CD14-positive monocyte (primary cell): ENCODE results near the gene MIF4GD. TPM values are rescaled to one million over a fixed set of nuclear protein-coding genes. Genes with fewer than 3 reads are reported as not detected.

Experiments used
- DNase-seq, 3 donors: peaks; one replicate each; pipeline ENCODE4 v3.0.0-alpha.2; 2011 to 2022
- H2AFZ ChIP-seq: 2 replicates; pipeline ENCODE4 v1.6.0; 2012; ENCODE audit warnings: mild to moderate bottlenecking, low read depth, low read length, inconsistent platforms; ENCODE audit not compliant: insufficient read depth, poor library complexity, severe bottlenecking
- H3K27ac ChIP-seq, 2 donors: 1 replicate in 1 of 2; 2 replicates in 1 of 2; pipeline ENCODE4 v1.5.1; 2012 to 2013; ENCODE audit warnings: low read length in 2 of 2, control low read depth in 1 of 2, inconsistent platforms in 1 of 2, low read depth in 1 of 2, mild to moderate bottlenecking in 1 of 2
- H3K27me3 ChIP-seq, 2 donors: one replicate each; pipeline versions ENCODE4 v1.6.0 to v1.6.1; 2011 to 2013; ENCODE audit warnings: low read length in 2 of 2; ENCODE audit not compliant: control insufficient read depth in 2 of 2, insufficient read depth in 2 of 2
- H3K36me3 ChIP-seq, 2 donors: replicated peaks in 1 of 2; 1 replicate in 1 of 2; 2 replicates in 1 of 2; pipeline versions ENCODE4 v1.5.1 to v1.6.1; 2012 to 2013; ENCODE audit warnings: low read length in 2 of 2, control low read depth in 1 of 2, inconsistent platforms in 1 of 2, mild to moderate bottlenecking in 1 of 2; ENCODE audit not compliant: insufficient read depth in 2 of 2, control insufficient read depth in 1 of 2
- H3K4me1 ChIP-seq, 2 donors: 1 replicate in 1 of 2; 2 replicates in 1 of 2; pipeline versions ENCODE4 v1.5.1 to v1.6.1; 2012 to 2013; ENCODE audit warnings: low read length in 2 of 2, control low read depth in 1 of 2, inconsistent platforms in 1 of 2, mild to moderate bottlenecking in 1 of 2, moderate library complexity in 1 of 2; ENCODE audit not compliant: insufficient read depth in 2 of 2, control insufficient read depth in 1 of 2
- H3K4me2 ChIP-seq: replicated peaks from 2 replicates; pipeline ENCODE3; 2012; ENCODE audit warnings: low read length, moderate library complexity, mild to moderate bottlenecking; ENCODE audit not compliant: poor library complexity, severe bottlenecking; ENCODE audit errors: extremely low read depth
- H3K4me3 ChIP-seq, 3 experiments: fragments of 200-600 bp in 1 of 3; sonication (generic) in 1 of 3; replicated peaks in 1 of 3; 1 replicate in 2 of 3; 2 replicates in 1 of 3; pipeline ENCODE4 v1.5.1; 2011 to 2013; ENCODE audit warnings: low read length in 3 of 3, mild to moderate bottlenecking in 3 of 3, control low read depth in 2 of 3, low read depth in 2 of 3, inconsistent platforms in 1 of 3, moderate library complexity in 1 of 3
- H3K79me2 ChIP-seq: 2 replicates; pipeline ENCODE4 v1.6.0; 2012; ENCODE audit warnings: mild to moderate bottlenecking, control low read depth, inconsistent platforms, low read length, moderate library complexity; ENCODE audit not compliant: insufficient read depth
- H3K9ac ChIP-seq: 2 replicates; pipeline ENCODE4 v1.6.0; 2017; ENCODE audit warnings: low read length, mild to moderate bottlenecking; ENCODE audit not compliant: insufficient read depth, poor library complexity, severe bottlenecking
- H3K9me3 ChIP-seq, 2 donors: replicated peaks in 1 of 2; 1 replicate in 1 of 2; 2 replicates in 1 of 2; pipeline versions ENCODE4 v1.5.1 to v1.6.1; 2012 to 2013; ENCODE audit warnings: low read length in 2 of 2, control low read depth in 1 of 2; ENCODE audit not compliant: control insufficient read depth in 1 of 2, insufficient read depth in 1 of 2
- H4K20me1 ChIP-seq: 2 replicates; pipeline ENCODE4 v1.6.0; 2012; ENCODE audit warnings: mild to moderate bottlenecking, low read length, control low read depth, moderate library complexity; ENCODE audit not compliant: insufficient read depth
- H3K27ac Mint-ChIP-seq, 7 donors: one replicate each; pipeline ENCODE4 v1.8.0; 2020; ENCODE audit warnings: mild to moderate bottlenecking in 7 of 7, mixed read lengths in 7 of 7, moderate library complexity in 6 of 7, inconsistent platforms in 2 of 7
- H3K27me3 Mint-ChIP-seq, 3 donors: one replicate each; pipeline ENCODE4 v1.8.0; 2021 to 2022; ENCODE audit warnings: low read depth in 3 of 3, mild to moderate bottlenecking in 3 of 3, mixed read lengths in 3 of 3, moderate library complexity in 3 of 3, inconsistent platforms in 1 of 3
- H3K36me3 Mint-ChIP-seq, 2 donors: one replicate each; pipeline ENCODE4 v1.8.0; 2020; ENCODE audit warnings: mixed read lengths in 2 of 2, inconsistent platforms in 1 of 2, mild to moderate bottlenecking in 1 of 2
- H3K4me1 Mint-ChIP-seq: one replicate; pipeline ENCODE4 v1.8.0; 2020; ENCODE audit warnings: mild to moderate bottlenecking, mixed read lengths
- H3K4me3 Mint-ChIP-seq, 2 donors: one replicate each; pipeline ENCODE4 v1.8.0; 2020; ENCODE audit warnings: mild to moderate bottlenecking in 2 of 2, mixed read lengths in 2 of 2, moderate library complexity in 1 of 2
- H3K9me3 Mint-ChIP-seq, 7 donors: one replicate each; pipeline ENCODE4 v1.8.0; 2020 to 2022; ENCODE audit warnings: mixed read lengths in 7 of 7, mild to moderate bottlenecking in 6 of 7, moderate library complexity in 6 of 7, inconsistent platforms in 2 of 7
- WGBS: methylation state at CpG from one replicate; pipeline ENCODE4 v1.1.5; 2013; ENCODE audit warnings: missing lambda C conversion rate; ENCODE audit not compliant: insufficient coverage; 5-methylcytosine and 5-hydroxymethylcytosine counted together
- intact Hi-C, 2 donors: fragments of 100-400 bp; cut with micrococcal nuclease; formaldehyde crosslinking; loops; one replicate each; pipeline versions ENCODE4 v1.15.0 to v1.15.1; 2023
- polyA plus RNA-seq, 3 donors: library from polyadenylated mRNA; depleted of rRNA in 1 of 3; unstranded in 2 of 3; stranded (reverse) in 1 of 3; fragments of 300-500 nt in 2 of 3; fragments of >200 nt in 1 of 3; fragmentation: Illumina TruSeq in 2 of 3; gene quantifications; 1 replicate in 2 of 3; 2 replicates in 1 of 3; pipeline ENCODE4 v1.2.3, GENCODE V29; 2012 to 2021
- TF ChIP-seq, protein P1 (sequence below): fragments of 200-600 bp; IDR thresholded peaks from one replicate; pipeline ENCODE4 v1.8.0; 2022; ENCODE audit warnings: antibody characterized with exemption, mild to moderate bottlenecking

Gene MIF4GD
- polyA plus RNA-seq, 3 donors, result 66.9 to 103 (median 80.6) TPM

DNA sequence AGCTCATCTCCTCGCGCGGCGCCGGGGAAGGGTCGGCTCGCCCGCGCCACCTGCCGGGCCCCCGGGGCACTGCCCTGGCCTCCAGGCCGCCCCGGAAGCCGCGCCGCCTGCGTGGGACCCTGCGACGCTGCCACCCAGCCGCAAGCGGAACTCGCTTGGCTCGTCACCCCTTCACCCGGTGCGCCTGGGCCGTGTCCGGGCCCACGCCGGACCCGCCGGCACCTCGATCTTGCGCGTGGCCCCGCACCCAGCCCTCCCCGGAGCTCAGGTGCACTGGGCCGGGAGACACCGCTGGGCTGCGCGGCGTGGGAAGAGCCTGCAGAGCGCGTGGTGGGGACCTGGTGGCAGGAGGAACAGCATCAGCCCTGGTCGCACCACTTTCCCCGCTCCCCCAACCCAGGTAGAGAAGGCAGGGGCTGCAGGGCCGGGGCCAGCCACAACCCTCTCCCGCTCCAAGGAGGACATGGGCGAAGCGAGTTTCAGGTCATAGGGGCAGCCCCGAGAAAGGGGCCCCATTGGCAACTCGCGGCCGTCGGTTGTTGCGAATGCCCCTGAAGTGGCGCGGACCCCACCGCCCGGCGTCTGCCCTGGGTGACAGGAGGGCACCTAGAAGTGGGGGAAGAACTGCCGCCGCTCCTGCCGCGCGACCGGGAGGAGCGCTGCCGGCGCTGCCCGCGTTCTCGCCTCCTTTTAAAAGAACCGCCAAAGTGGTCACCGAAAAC lies 363 bp upstream of the MIF4GD start:
- H3K9me3 ChIP-seq, result no peaks in the 10 kb centered on the region
- H4K20me1 ChIP-seq, result peaks cover 4% of the 10 kb centered on the region
- H3K9ac ChIP-seq, result peak overlapping the region; percentile 83
- peaks cover 13 to 29% of the 10 kb centered on the region in 2 donors for H3K36me3 ChIP-seq
- under 1% methylated on average over 73 of the region's 74 CpGs for WGBS
- H3K4me1 Mint-ChIP-seq, result peaks cover 54% of the 10 kb centered on the region
- intact Hi-C loops, result loop anchor here in 1 of 2 donors (5.0 kb wide), 1 partner anchor 136 kb away; the partner anchor contains the start of gene GRB2
- peak overlapping the region; percentile 72 to 87 for H3K4me3 Mint-ChIP-seq
- H3K36me3 Mint-ChIP-seq, result peaks cover 30 to 40% of the 10 kb centered on the region in 2 donors
- peaks cover 0 to 4% (median 0%) of the 10 kb centered on the region in 7 donors for H3K9me3 Mint-ChIP-seq
- peak overlapping the region; percentile 91 for H2AFZ ChIP-seq
- H3K4me3 ChIP-seq, result peak overlapping the region; percentile 71 to 92 (median 83)
- H3K79me2 ChIP-seq, result peaks cover 63% of the 10 kb centered on the region
- TF ChIP-seq, protein P1, sequence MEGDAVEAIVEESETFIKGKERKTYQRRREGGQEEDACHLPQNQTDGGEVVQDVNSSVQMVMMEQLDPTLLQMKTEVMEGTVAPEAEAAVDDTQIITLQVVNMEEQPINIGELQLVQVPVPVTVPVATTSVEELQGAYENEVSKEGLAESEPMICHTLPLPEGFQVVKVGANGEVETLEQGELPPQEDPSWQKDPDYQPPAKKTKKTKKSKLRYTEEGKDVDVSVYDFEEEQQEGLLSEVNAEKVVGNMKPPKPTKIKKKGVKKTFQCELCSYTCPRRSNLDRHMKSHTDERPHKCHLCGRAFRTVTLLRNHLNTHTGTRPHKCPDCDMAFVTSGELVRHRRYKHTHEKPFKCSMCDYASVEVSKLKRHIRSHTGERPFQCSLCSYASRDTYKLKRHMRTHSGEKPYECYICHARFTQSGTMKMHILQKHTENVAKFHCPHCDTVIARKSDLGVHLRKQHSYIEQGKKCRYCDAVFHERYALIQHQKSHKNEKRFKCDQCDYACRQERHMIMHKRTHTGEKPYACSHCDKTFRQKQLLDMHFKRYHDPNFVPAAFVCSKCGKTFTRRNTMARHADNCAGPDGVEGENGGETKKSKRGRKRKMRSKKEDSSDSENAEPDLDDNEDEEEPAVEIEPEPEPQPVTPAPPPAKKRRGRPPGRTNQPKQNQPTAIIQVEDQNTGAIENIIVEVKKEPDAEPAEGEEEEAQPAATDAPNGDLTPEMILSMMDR, result peak; percentile 79
- peaks cover 0 to 2% (median 0%) of the 10 kb centered on the region in 3 donors for H3K27me3 Mint-ChIP-seq
- peak overlapping the region; percentile 36 to 81 (median 70) for H3K27ac Mint-ChIP-seq
- peak overlapping the region; percentile 52 to 90 for H3K27ac ChIP-seq
- H3K27me3 ChIP-seq, result no peaks in the 10 kb centered on the region
- DNase-seq, result peak; percentile 78 to 89 (median 88)
- H3K4me2 ChIP-seq, result peak overlapping the region; percentile 89
- peaks cover 54 to 59% of the 10 kb centered on the region in 2 donors for H3K4me1 ChIP-seq

DNA sequence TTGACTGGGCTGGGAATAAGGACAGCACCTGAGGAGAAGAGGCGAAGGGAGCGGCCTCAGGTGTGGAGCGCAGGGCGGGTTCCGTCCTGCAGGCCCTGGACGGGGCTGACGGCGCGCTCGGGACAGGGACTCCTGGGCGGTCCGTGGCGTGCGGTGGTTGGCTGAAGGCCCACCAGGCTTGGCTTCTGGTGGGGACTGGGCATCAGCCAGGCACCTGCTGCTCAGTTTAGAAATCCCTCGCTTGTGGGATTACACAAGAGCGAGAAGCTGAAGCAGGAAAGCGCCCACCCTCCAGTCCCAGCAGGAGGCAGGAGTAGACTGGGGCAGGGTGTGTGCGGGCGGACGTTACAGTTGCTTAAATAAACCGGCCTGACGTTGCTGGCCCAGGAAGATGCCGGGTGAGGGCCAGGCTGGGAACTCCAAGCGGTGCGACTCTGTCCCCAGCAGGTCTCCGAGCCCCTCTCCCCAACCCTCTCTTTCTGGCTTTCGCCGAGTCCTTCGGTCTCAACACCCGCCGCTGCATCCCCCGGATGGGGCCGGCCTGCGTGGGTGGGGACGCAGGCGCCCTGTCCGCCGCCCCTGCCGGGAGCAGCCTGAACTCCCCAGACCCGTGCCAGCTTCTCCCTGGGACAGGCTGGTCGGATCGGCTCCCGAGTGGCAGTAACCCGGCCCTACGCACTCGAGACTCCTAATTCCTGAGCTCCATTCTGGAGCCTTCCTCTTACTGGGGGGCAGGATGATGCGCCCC lies 639 bp downstream of the MIF4GD start:
- WGBS, result under 1% methylated on average over 46 of the region's 47 CpGs
- H3K36me3 ChIP-seq, result peaks cover 14 to 36% of the 10 kb centered on the region in 2 donors
- peaks cover 4% of the 10 kb centered on the region for H4K20me1 ChIP-seq
- H3K4me3 ChIP-seq, result peak overlapping the region; percentile 69 to 94 (median 92)
- peaks cover 31 to 42% of the 10 kb centered on the region in 2 donors for H3K36me3 Mint-ChIP-seq
- peaks cover 64% of the 10 kb centered on the region for H3K4me1 Mint-ChIP-seq
- H3K27ac ChIP-seq, result peak overlapping the region; percentile 89 to 94
- peak overlapping the region; percentile 85 to 94 (median 92) for H3K27ac Mint-ChIP-seq
- H3K9me3 Mint-ChIP-seq, result peaks cover 0 to 4% (median 0%) of the 10 kb centered on the region in 7 donors
- no peaks in the 10 kb centered on the region for H3K9me3 ChIP-seq
- H2AFZ ChIP-seq, result peak overlapping the region; percentile 83
- peak overlapping the region; percentile 96 for H3K9ac ChIP-seq
- intact Hi-C loops, result loop anchor here in 1 of 2 donors (5.0 kb wide), 1 partner anchor 137 kb away; the partner anchor contains the start of gene GRB2
- peaks cover 64 to 69% of the 10 kb centered on the region in 2 donors for H3K4me1 ChIP-seq
- H3K27me3 Mint-ChIP-seq, result peaks cover 0 to 2% (median 0%) of the 10 kb centered on the region in 3 donors
- TF ChIP-seq, protein P1, result no peak
- H3K4me2 ChIP-seq, result peak overlapping the region; percentile 89
- H3K4me3 Mint-ChIP-seq, result peak overlapping the region; percentile 81 to 92
- peak; percentile 43 to 65 (median 48) for DNase-seq
- no peaks in the 10 kb centered on the region for H3K27me3 ChIP-seq
- H3K79me2 ChIP-seq, result peaks cover 73% of the 10 kb centered on the region
